ENCODE measurements around the gene M1AP. TPM values are rescaled to one million over a fixed set of nuclear protein-coding genes. Genes with fewer than 3 reads are reported as not detected.
A peak's percentile ranks its signal among the peaks of the same experiment; 100 is the strongest.

M1AP gene
- total RNA-seq, 4 donors from 2014 or later, result 0.19 TPM; not detected in 3

- peak overlapping the region in 1 of 4 donors; percentile 60 for H3K4me3 ChIP-seq
- no peak for TF ChIP-seq CTCF (IDR thresholded peaks at IDR 0.05)
- TF ChIP-seq POLR2A (IDR thresholded peaks at IDR 0.05), result no peak
- no peak overlapping the region for H3K27ac ChIP-seq
- H3K36me3 ChIP-seq, result no peaks in the 10 kb centered on the region
- intact Hi-C loops (cut with DNase I), result no loop called here
- H3K27me3 ChIP-seq, result peaks cover 41 to 98% (median 48%) of the 10 kb centered on the region in 4 donors
- no peaks in the 10 kb centered on the region for H3K9me3 ChIP-seq
- peaks cover 14 to 39% (median 29%) of the 10 kb centered on the region in 3 donors for H3K4me1 ChIP-seq
- 5 to 13% methylated on average over 3 to 30 of the region's 52 CpGs for WGBS, 2 donors
- no peak for DNase-seq
These were observed 134.3 kb downstream of the M1AP start for GRCh38 chr2:74513605-74514367.

GRCh38 chr2:74512744-74513604, 135.2 kb downstream of the M1AP start:
- DNase-seq, result no peak
- Histone ChIP-seq H3K9me3 (no peaks in the 10 kb centered on the region), H3K4me3 (no peak overlapping the region), H3K27ac (no peak overlapping the region), H3K36me3 (no peaks in the 10 kb centered on the region), H3K27me3 (peaks cover 41 to 97% (median 48%) of the 10 kb centered on the region in 4 donors), H3K4me1 (peaks cover 19 to 45% (median 33%) of the 10 kb centered on the region in 3 donors)
- intact Hi-C loops (cut with DNase I), result no loop called here
- 8% methylated on average over 4 of the region's 36 CpGs; no CpG with 5 or more reads in 1 of the 2 donors for WGBS, 2 donors
- no peak for TF ChIP-seq CTCF (IDR thresholded peaks at IDR 0.05)
- TF ChIP-seq POLR2A (IDR thresholded peaks at IDR 0.05), result no peak

- Histone ChIP-seq H3K27ac (no peak overlapping the region), H3K36me3 (peaks cover 0 to 1% (median 0%) of the 10 kb centered on the region in 3 donors), H3K9me3 (no peaks in the 10 kb centered on the region), H3K4me1 (peaks cover 27 to 50% (median 38%) of the 10 kb centered on the region in 3 donors), H3K27me3 (peaks cover 38 to 81% (median 44%) of the 10 kb centered on the region in 4 donors), H3K4me3 (no peak overlapping the region)
- WGBS, 2 donors, result 49 to 50% methylated on average over 5 of the region's 11 CpGs
- intact Hi-C loops (cut with DNase I), result no loop called here
- no peak for DNase-seq
- TF ChIP-seq CTCF (IDR thresholded peaks at IDR 0.05) (no peak), POLR2A (IDR thresholded peaks at IDR 0.05) (no peak)
These were observed 136.8 kb downstream of the M1AP start for GRCh38 chr2:74511104-74511989.

- Histone ChIP-seq H3K27ac (no peak overlapping the region), H3K36me3 (peaks cover 0 to 12% (median 9%) of the 10 kb centered on the region in 3 donors), H3K4me3 (no peak overlapping the region), H3K27me3 (peaks cover 27 to 70% (median 36%) of the 10 kb centered on the region in 4 donors), H3K9me3 (no peaks in the 10 kb centered on the region), H3K4me1 (peaks cover 35 to 50% (median 37%) of the 10 kb centered on the region in 3 donors)
- 74 to 81% methylated on average over 4 of the region's 4 CpGs for WGBS, 2 donors
- no peak for DNase-seq
- TF ChIP-seq CTCF (IDR thresholded peaks at IDR 0.05) (no peak), POLR2A (IDR thresholded peaks at IDR 0.05) (no peak)
- intact Hi-C loops (cut with DNase I), result no loop called here
These were observed 137.9 kb downstream of the M1AP start for GRCh38 chr2:74510272-74510671.

Data from esophagus squamous epithelium (tissue), 5 donors.